Tibial nerve (tissue), 3 donors: ENCODE data around the gene PRKG1.

Experiments
- POLR2A ChIP-seq, 2 donors: fragments of 450-650 bp; IDR thresholded peaks; one replicate each; pipeline ENCODE4 v1.6.1; 2017; ENCODE audit warnings: antibody characterized with exemption in 2 of 2, mild to moderate bottlenecking in 2 of 2, moderate library complexity in 2 of 2
- TF ChIP-seq, protein P1 (sequence below), 5 experiments: fragments of 200-600 bp in 3 of 5; fragments of 450-650 bp in 2 of 5; sonication (generic) in 3 of 5; IDR thresholded peaks; one replicate each; pipeline ENCODE4 v1.5.1; 2016 to 2019; ENCODE audit warnings: antibody characterized with exemption in 5 of 5, mild to moderate bottlenecking in 3 of 5, moderate library complexity in 2 of 5

- no peak for TF ChIP-seq POLR2A (IDR thresholded peaks at IDR 0.05)
- TF ChIP-seq, protein P1, sequence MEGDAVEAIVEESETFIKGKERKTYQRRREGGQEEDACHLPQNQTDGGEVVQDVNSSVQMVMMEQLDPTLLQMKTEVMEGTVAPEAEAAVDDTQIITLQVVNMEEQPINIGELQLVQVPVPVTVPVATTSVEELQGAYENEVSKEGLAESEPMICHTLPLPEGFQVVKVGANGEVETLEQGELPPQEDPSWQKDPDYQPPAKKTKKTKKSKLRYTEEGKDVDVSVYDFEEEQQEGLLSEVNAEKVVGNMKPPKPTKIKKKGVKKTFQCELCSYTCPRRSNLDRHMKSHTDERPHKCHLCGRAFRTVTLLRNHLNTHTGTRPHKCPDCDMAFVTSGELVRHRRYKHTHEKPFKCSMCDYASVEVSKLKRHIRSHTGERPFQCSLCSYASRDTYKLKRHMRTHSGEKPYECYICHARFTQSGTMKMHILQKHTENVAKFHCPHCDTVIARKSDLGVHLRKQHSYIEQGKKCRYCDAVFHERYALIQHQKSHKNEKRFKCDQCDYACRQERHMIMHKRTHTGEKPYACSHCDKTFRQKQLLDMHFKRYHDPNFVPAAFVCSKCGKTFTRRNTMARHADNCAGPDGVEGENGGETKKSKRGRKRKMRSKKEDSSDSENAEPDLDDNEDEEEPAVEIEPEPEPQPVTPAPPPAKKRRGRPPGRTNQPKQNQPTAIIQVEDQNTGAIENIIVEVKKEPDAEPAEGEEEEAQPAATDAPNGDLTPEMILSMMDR (IDR thresholded peaks at IDR 0.05) = no peak
Measured at GRCh38 chr10:51377932-51378599, 303.8 kb downstream of the PRKG1 start.
